Measurements from ENCODE around the gene TEX264.
"Not testable (repeated sequence)": the region's sequence is repeated elsewhere in the genome, so short reads cannot be mapped to it uniquely, and the experiment has no call there.

Gene TEX264

DNA sequence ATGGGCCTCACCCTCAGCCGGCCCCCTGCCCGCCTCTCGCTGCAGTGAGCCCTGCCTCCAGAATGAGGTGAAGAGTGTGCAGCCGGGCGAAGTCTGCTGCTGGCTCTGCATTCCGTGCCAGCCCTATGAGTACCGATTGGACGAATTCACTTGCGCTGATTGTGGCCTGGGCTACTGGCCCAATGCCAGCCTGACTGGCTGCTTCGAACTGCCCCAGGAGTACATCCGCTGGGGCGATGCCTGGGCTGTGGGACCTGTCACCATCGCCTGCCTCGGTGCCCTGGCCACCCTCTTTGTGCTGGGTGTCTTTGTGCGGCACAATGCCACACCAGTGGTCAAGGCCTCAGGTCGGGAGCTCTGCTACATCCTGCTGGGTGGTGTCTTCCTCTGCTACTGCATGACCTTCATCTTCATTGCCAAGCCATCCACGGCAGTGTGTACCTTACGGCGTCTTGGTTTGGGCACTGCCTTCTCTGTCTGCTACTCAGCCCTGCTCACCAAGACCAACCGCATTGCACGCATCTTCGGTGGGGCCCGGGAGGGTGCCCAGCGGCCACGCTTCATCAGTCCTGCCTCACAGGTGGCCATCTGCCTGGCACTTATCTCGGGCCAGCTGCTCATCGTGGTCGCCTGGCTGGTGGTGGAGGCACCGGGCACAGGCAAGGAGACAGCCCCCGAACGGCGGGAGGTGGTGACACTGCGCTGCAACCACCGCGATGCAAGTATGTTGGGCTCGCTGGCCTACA, 44.4 kb downstream of the TEX264 start:
- no peak for DNase-seq (ENCODE audit: low read depth in 2 of 2)

DNA sequence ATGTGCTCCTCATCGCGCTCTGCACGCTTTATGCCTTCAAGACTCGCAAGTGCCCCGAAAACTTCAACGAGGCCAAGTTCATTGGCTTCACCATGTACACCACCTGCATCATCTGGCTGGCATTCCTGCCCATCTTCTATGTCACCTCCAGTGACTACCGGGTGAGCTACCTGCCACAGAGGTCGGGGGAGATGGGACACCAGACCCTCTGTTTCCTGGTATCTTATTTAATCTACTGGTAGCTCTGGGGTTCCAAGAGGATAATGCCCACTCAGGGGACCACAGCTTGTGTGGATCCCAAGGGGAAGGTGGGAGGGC, 44.9 kb downstream of the TEX264 start:
- DNase-seq (ENCODE audit: low read depth in 2 of 2): no peak

DNA sequence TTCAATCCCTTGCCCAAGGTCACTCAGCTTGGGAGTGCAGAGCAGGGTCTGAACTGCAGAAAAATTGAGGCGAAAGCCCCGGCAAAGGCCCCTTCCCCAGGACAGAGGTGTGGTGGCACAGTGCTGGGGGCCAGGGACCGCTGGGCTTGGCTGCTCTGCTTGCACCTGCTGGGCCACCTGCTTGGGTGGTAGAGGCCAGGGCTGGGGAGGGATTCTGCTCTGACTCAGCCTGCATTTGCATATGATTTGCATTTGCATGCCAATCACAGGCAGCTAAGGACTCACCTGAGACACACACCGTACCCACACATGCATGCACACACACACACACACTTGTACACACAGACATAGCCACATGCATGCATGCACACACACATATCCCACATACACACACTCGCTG, 45.8 kb downstream of the TEX264 start:
- DNase-seq (ENCODE audit: low read depth in 2 of 2): no peak

DNA sequence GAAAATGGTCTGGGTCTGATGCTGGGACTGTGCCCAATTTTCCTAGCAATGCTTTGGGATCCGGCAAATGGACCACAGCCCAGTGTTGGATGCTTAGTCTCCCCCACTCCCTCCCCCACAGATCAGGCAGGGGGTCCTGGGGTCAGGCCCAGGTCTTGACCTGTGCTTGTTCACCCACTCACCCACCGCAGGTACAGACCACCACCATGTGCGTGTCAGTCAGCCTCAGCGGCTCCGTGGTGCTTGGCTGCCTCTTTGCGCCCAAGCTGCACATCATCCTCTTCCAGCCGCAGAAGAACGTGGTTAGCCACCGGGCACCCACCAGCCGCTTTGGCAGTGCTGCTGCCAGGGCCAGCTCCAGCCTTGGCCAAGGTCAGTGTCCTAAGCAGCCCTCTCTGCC, 46.4 kb downstream of the TEX264 start:
- DNase-seq (ENCODE audit: low read depth in 2 of 2): no peak

DNA sequence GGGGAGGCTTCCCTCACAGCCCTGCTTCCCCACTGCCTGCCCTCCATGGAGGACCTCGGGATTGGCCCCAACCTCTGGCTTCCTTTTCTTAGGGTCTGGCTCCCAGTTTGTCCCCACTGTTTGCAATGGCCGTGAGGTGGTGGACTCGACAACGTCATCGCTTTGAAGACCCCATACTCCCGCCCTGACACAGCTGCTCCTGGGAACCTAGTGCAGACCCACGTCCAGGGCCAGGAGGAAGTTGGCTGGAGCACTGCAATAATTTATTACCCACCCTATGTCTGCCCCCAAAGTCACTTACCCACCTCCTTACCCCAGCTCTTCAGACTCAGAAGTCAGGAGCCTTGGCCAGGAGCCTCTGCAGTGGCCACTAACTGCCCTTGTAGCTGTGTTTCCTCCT, 46.9 kb downstream of the TEX264 start:
- no peak for DNase-seq (ENCODE audit: low read depth in 2 of 2)

DNA sequence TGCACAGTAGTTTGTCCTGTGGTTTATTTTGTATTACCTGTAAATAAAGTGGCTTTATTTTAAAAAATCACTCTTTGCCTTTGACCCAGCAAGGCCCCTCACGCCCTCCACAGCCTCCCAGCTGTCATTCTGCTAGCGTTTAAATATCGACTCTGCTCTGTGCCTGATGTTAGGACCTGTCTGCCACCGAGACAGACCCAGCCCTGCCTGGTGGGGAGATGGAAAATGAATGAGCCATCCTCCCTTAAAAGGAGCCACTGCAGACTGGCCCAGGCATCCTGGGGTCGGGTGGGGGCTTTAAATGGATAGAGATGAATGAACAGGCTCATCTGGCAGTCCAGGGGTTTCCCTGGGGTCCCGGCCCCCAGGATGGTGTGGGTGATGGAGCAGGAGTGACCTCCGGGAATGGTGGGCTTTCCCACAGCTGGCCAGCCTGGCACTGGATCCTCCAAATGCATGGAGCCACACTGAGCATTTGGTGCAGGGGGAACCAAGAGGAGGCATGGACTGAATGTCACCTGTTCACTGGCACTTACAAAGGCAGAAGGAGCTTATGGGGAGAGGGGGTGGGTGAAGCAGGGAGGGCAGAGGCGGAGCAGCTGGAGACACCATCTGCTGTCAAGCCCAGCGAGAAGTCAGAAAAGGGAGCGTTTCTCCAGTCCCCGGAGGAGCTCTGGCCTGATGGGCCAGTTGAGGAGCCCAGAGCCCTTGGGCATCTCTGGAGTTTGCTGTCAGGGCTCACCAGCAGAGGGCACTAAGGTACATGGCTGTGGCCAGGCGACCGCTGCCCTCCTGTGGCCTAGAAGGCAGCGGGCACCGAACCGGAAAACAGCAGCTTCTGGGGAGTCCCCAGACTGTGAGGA, 47.7 kb downstream of the TEX264 start:
- DNase-seq (ENCODE audit: low read depth in 2 of 2): peak in 1 of 2 donors; percentile 14

DNA sequence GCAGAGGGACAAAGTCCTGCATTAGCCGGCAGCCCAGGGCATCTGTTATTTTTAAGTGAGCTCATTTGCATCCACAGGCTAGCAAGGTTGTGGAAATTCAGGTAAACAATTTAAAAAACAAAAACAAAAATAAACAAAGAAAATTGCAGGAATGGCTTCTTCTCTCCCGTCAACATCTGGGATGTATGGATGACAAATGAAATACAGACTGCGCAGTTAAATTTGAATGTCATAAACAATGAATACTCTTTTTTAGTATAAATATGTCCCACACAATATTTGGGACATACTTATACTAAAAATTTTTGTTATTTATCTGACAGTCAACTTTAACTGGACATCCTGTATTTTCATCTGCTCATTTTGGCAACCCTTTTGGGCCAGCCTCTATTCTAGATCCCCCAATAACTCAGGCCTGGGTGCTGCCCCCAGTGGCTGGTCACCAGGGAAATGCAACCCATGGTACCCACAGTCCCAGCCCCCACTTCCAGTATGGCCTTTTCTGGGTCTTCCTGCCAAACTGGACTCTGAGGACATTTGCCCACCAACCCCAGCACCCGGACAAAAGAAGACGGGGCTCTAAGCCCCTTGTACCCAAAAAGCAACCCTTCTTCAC, 48.5 kb downstream of the TEX264 start:
- DNase-seq (ENCODE audit: low read depth in 2 of 2): no peak

DNA sequence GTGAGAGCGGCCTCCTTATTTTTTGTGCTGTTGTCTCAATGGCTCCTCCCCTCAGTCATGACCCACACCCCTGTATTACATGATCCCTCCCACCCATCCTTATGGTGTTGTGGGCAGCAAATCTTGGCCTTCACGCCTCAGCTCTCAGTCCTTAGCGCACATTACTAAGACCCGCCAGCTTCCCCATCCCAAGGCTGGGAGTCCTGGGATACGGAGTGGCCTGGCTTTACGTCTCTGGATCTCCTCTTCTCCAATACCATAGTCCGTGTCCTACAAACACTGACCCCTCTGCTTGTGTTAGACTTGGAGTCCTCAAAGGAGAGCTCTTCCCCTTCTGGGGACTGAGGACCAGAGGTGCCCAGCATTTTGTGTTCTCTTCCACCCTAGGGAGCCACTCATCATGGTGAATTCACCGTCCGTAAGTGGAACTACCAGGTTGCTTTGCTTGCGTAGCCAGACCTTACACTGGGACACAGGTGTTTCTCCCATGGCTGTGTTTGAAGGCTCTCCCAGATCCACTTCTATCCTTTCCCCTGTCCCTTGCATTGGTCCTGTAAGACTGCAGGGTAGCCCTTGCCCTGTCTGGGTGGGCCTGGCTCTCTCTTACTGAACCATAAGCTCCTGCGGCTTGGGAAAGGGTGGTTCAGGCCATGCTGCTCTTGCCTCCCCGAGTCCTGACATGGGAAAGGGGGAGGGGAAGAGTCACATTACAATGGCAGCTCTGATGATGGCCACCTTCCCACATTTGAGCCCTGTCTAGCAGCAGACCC, 49.4 kb downstream of the TEX264 start:
- DNase-seq (ENCODE audit: low read depth in 2 of 2): no peak

DNA sequence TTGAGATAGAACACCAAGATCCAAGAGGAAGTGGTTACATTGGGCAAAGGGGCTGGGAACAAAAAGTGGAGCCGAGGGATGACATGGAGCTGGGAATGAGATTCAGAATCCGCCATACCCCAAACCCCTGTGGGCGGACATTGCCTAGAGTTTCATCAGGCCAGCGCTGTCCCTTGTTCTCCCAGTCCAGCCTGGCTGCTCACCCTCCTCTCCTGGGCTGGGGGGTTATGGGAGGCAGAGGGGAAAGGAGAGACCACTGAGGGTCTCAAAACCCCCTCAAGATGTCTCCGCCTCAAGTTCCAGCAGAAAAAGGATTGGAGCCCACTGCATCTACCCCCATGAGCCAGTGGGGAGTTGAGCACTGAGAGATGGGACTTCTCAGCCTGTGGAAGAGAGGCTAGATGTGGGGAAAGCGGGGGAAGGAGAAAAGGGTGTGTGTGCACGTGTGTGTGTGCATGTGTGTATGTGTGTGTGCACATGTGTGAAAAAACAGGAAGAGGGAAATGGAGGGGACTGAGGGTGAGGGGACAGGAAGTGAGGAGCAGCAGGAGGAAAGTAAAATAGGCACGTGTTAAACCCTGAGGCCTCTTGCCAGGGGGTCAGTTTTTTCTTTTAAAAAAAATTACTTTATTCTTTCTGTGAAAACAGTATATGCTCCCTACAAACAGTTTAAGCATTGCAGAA, 50.2 kb downstream of the TEX264 start:
- no peak for DNase-seq (ENCODE audit: low read depth in 2 of 2)

DNA sequence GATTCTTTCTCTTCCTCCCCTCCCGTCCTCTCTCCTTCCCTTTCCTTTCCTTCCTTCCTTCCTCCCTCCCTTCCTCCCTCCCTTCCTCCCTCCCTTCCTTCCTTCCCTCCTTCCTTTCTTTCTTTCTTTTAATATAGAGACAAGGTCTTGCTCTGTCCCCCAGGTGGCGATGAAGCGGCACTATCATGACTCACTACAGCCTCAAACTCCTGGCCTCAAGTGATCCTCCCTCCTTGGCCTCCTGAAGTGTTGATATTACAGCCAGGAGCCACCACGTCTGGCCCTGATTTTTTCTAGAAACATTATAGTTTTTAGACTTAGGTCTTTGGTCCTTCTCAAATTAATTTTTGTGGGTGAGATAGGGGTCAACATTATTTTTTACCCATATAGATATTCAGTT, 51.3 kb downstream of the TEX264 start:
- DNase-seq (ENCODE audit: low read depth in 2 of 2): no peak

DNA sequence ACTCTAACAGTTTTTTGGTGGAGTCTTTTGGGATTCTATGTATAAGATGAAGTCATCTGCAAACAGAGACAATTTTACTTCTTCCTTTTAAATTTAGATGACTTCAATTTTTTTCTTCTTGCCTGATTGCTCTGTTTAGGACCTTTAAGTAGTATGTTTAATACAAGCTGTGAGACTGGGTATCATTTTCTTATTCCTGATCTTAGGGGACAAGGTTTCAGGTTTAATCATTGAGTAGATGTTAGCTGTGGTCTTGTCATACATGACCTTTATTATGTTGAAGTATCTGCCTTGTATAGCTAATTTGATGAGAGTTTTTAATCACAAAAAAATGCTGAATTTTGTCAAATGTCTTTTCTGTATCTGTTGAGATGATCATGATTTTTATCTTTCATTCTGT, 56.4 kb downstream of the TEX264 start:
- no peak for DNase-seq (ENCODE audit: low read depth in 2 of 2)

DNA sequence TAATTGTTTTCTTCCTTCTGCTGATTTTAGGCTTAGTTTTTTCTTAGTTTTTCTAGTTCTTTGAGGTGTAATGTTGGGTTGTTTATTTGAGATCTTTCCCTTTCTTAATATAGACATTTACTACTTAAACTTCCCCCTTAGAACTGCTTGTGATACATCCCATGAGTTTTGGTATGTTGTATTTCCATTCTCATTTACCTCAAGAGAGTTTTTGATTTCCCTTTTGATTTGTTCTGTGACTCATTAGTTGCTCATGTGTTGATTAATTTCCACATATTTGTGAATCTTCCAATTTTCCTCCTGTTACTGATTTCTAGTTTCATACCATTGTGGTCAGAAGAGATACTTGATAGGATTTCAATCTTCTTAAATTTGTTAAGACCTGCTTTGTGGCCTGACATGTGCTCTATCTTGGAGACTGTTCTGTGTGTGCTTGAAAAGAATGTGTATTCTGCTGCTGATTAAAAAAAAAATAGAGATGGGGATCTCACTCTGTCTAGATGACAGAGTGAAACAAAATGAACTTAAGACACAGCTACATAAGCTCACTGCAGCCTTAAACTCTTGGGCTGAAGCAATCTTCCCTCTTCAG, 58.1 kb downstream of the TEX264 start:
- no peak for DNase-seq (ENCODE audit: low read depth in 2 of 2)

DNA sequence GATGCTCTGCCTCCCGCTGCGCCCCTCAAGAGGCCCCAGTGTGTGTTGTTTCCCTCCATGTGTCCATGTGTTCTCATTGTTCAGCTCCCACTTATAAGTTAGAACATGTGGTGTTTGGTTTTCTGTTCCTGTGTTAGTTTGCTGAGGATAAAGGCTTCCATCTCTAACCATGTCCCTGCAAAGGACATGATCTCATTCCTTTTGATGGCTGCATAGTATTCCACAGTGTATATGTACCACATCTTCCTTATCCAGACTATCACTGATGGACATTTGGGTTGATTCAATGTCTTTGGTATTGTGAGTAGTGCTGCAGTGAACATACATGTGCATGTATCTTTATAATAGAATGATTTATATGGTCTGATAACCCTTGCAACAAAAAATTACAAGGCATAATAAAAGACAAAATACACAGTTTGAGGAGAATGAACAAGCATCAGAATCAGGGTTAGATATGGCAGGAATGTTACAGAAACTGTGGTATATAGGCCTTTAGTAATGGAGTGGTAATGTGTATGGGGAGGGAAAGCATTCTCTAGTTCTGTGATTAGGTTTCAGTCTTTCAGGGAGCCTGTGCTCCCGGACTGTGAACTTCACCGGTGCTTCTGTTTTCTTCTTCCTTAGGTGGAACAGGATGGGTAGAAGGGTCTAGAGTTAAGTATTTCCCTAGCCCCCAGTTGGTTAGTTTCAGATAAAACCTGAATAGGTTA, 63.0 kb downstream of the TEX264 start:
- no peak for DNase-seq (ENCODE audit: low read depth in 2 of 2)

DNA sequence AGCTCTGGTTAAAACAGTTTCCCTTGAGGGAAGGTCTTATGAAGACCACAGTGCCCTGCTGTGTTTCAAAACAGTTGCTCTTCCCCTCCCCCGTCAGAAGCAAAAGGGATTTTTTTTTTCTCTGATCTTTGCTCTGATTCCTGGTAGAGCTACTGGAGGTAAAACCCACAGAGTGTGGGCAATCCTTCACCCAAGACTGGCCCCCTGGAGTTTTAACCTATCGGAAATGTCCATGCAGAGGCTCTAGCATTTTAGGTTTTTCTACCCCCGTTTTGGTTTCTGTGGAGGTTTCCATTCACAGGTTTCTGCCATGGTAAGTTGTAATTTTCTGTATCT, 63.5 kb downstream of the TEX264 start:
- DNase-seq (ENCODE audit: low read depth in 2 of 2): no peak

DNA sequence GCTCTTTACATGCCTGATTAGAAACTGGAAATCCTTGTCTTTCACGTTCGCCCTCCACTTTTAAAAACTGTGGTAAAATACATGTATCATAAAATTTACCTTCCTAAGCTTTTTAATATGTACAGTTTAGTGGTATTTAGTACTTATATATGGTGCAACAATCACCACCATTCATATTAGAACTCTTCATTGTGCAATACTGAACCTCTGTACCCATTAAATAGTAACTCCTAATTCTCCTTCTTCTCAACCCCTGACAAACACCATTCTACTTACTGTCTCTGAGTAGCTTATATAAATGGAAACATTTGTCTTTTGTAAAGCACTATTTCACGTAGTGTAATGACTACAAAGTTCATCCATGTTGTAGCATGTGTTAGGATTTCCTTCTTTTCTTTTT, 64.0 kb downstream of the TEX264 start:
- no peak for DNase-seq (ENCODE audit: low read depth in 2 of 2)

DNA sequence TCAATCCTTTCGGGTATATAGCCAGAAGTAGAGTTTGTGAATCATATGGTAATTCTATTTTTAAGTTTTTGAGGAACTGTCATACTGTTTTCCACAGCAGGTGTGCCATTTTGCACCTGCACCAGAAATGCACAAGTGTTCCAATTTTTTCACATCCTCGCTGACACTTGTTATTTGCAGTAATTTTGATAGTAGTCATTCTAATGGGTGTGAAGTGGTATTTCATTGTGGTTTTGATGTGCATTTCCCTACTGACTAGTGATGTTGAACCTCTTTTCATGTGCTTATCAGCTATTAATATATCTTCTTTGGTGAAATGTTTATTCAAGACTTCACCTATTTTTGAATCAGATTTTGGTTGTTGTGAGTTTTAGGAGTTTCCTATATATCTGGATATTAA, 64.9 kb downstream of the TEX264 start:
- no peak for DNase-seq (ENCODE audit: low read depth in 2 of 2)

DNA sequence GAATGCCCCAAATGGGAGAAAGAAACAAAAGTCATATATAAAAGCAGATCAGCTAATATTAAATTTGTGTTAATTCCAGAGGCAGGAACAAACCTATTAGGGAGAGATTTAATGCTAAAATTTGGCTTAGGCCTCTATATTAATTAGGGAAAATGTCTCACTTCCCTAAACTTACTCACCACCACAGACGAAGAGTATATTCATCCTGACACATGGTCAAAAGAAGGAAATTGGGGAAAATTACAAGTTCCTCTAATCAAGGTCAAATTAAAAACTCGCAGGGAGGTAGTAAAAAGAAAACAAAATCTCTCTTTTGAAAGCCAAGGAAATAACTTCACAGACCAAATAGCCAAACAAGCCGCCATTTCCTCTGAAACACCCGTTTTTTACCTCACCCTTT, 68.1 kb downstream of the TEX264 start:
- no peak for DNase-seq (ENCODE audit: low read depth in 2 of 2)

DNA sequence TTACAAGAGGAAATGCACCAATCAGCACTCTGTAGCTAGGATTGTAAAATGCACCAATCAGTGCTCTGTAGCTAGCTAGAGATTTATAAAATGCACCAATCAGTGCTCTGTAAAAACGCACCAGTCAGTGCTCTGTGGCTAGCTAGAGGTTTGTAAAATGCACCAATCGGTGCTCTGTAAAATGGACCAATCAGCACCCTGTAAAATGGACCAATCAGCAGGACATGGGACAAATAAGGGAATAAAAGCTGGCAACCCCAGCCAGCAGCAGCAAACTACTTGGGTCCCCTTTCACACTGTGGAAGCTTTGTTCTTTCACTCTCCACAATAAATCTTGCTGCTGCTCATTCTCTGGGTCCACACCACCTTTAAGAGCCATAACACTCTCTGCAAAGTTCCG, 71.3 kb downstream of the TEX264 start:
- DNase-seq (ENCODE audit: low read depth in 2 of 2): not testable (repeated sequence)

DNA sequence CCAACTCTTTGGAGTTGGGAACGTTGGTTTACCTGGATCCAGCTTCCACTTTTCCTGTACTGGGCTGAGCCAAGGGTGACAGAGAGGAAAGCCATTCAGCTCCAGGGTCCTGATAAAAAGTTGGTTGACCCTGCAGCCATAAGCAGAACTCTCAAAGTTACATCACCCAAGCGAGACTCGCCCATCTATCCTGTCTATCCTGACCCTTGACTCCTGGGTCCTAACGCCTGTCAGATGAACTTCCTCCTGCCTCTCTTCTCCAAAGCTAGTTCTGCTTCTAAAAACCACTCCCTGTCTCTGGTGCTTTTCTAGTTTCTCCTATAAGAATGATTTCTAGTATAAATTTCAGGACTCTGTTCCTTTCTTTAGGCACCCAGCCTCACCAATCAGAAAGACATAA, 71.9 kb downstream of the TEX264 start:
- DNase-seq (ENCODE audit: low read depth in 2 of 2): not testable (repeated sequence)

DNA sequence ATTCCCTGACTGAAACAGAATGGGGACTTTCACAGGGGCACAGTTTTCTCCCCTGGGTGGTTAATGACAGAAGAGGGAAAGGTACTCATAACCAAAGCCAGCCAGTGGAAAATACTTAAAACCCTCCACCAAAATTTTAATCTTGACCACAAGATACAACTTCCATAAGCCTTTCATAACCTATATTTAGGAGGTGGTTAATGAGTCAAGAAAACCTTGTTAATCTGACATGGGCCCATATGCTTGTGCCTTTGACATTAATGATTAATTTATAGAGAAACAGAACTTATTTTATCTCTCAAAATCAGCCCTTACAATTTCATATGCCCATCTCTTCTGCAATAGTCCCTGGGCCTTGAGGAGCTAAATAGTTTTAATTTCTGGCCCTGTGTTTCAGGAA, 76.8 kb downstream of the TEX264 start:
- no peak for DNase-seq (ENCODE audit: low read depth in 2 of 2)

DNA sequence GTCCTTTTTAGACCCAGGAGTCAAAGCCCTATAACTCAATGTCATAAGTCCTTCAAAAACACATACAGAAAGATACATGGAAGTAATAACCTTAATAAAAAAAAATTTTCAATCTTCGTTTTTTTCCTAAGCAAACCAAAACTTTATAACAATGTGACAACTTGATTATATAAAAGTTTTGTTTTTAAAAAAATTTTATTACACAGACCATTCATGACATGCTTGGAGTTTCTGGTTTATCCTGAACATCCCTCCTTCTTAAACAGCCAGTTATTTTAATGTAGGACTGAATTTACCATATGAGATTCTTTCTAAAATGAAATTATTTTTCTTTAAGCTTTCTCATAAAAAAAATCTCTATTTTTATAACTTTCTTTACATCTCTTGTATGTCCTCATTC, 77.3 kb downstream of the TEX264 start:
- DNase-seq (ENCODE audit: low read depth in 2 of 2): no peak
